Nephron progenitor cell (in vitro differentiated cells): Measurements from ENCODE around the gene GATA6.

Experiments
- DNase-seq: peaks from one replicate; pipeline ENCODE4 v3.0.0; 2021
- H3K27ac Mint-ChIP-seq: 2 replicates; pipeline ENCODE4 v1.8.0; 2021; ENCODE audit warnings: mild to moderate bottlenecking, moderate library complexity, mixed read lengths
- H3K27me3 Mint-ChIP-seq: 2 replicates; pipeline ENCODE4 v1.8.0; 2021; ENCODE audit warnings: mild to moderate bottlenecking, low read depth, mixed read lengths; ENCODE audit not compliant: poor library complexity
- H3K36me3 Mint-ChIP-seq: 2 replicates; pipeline ENCODE4 v1.8.0; 2021; ENCODE audit warnings: low read depth, mixed read lengths
- H3K4me1 Mint-ChIP-seq: 2 replicates; pipeline ENCODE4 v1.8.0; 2021; ENCODE audit warnings: mixed read lengths
- H3K4me3 Mint-ChIP-seq: 2 replicates; pipeline ENCODE4 v1.8.0; 2021; ENCODE audit warnings: mild to moderate bottlenecking, moderate library complexity, mixed read lengths
- H3K9me3 Mint-ChIP-seq: 2 replicates; pipeline ENCODE4 v1.8.0; 2021; ENCODE audit warnings: mild to moderate bottlenecking, moderate library complexity, mixed read lengths
- CTCF ChIP-seq: fragments of 200-600 bp; sonication (generic); IDR thresholded peaks from 2 replicates; pipeline ENCODE4 v1.5.0; 2021; ENCODE audit warnings: antibody characterized with exemption

The GATA6 gene

DNA sequence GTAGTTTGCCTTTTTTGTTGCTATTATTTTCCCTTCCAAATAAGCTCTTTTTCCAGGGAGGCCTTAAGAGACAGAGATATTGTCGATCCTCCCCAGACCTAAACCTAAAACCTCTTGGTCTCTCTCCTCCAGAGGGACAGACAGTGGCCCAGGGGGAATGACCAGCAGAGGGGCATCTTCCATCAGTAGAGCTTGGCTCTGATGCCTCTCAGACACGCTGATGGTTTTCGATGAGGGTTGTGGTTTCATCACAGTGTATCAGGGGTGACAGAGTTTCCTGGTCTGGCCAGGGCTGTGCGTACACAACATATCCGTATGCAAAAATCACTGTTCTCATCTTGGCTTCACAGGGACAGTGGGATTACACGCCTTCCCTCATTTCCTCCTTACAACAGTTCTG lies 68.6 kb downstream of the GATA6 start:
- Mint-ChIP-seq H3K9me3 (no peaks in the 10 kb centered on the region), H3K36me3 (no peaks in the 10 kb centered on the region), H3K4me1 (peaks cover 26% of the 10 kb centered on the region), H3K27me3 (peaks cover 18% of the 10 kb centered on the region), H3K27ac (no peak overlapping the region), H3K4me3 (no peak overlapping the region)
- TF ChIP-seq CTCF, result no peak
- DNase-seq, result no peak

GRCh38 chr18:22238681-22239080 lies 69.3 kb downstream of the GATA6 start:
- Mint-ChIP-seq H3K27me3 (peaks cover 15% of the 10 kb centered on the region), H3K4me3 (no peak overlapping the region), H3K27ac (no peak overlapping the region), H3K4me1 (peaks cover 32% of the 10 kb centered on the region), H3K36me3 (no peaks in the 10 kb centered on the region), H3K9me3 (no peaks in the 10 kb centered on the region)
- no peak for TF ChIP-seq CTCF
- DNase-seq, result no peak

DNA sequence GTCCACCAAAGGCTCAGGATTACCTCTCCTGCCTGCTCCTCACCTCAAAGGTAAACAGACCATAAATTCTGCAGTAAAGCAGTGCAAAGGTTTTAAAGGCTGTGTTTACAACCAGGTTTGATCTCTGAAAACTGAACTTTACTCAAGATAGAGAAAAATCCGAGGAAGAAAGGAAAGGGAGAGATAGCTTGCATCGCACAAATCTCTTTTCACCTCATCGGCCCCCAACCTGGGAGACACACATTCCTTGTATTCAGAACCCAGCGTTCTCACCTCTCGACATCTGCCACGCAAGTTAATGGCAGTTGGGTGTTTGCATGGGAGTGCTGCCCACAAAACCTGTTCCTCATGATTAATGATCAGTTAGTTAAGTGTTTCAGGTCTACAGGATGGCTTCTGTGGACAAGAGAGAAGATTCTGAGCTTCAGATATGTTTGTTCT lies 72.6 kb downstream of the GATA6 start:
- Mint-ChIP-seq H3K27me3 (peaks cover 15% of the 10 kb centered on the region), H3K9me3 (no peaks in the 10 kb centered on the region), H3K36me3 (no peaks in the 10 kb centered on the region), H3K4me1 (peaks cover 37% of the 10 kb centered on the region), H3K4me3 (no peak overlapping the region), H3K27ac (no peak overlapping the region)
- TF ChIP-seq CTCF, result no peak
- DNase-seq, result no peak

- H3K27me3 Mint-ChIP-seq, result peaks cover 16% of the 10 kb centered on the region
- H3K27ac Mint-ChIP-seq, result peak overlapping the region; percentile 51
- H3K9me3 Mint-ChIP-seq, result no peaks in the 10 kb centered on the region
- H3K36me3 Mint-ChIP-seq, result no peaks in the 10 kb centered on the region
- H3K4me1 Mint-ChIP-seq, result peaks cover 37% of the 10 kb centered on the region
- DNase-seq, result no peak
- no peak for TF ChIP-seq CTCF
- no peak overlapping the region for H3K4me3 Mint-ChIP-seq
These were observed 74.1 kb downstream of the GATA6 start for GRCh38 chr18:22243513-22243912.

DNA sequence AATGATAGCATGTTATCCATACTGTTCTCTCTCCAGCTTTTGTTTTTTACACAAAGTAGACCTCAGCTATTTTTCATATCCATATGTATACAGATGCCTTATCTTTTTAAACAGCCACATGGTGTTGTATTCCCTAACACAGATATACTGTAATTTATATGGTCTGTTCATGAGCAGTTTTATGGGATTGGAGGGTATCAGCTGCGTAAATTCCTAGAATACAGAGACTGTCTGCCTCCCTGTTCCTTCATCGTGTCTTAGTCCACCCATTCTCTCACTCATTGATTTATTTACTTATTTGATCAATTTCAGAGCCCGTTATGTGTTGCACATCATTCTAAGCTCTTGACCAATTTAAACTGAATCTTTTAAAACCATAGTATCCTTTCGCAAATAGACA lies 80.6 kb downstream of the GATA6 start:
- Mint-ChIP-seq H3K36me3 (no peaks in the 10 kb centered on the region), H3K4me1 (peaks cover 38% of the 10 kb centered on the region), H3K9me3 (no peaks in the 10 kb centered on the region), H3K27me3 (peaks cover 27% of the 10 kb centered on the region), H3K27ac (no peak overlapping the region), H3K4me3 (no peak overlapping the region)
- TF ChIP-seq CTCF, result no peak
- no peak for DNase-seq

- H3K4me1 Mint-ChIP-seq, result peaks cover 41% of the 10 kb centered on the region
- no peak for DNase-seq
- no peaks in the 10 kb centered on the region for H3K9me3 Mint-ChIP-seq
- peaks cover 31% of the 10 kb centered on the region for H3K27me3 Mint-ChIP-seq
- H3K27ac Mint-ChIP-seq, result peak overlapping the region; percentile 47
- no peaks in the 10 kb centered on the region for H3K36me3 Mint-ChIP-seq
- H3K4me3 Mint-ChIP-seq, result no peak overlapping the region
- no peak for TF ChIP-seq CTCF
These were observed 81.2 kb downstream of the GATA6 start for GRCh38 chr18:22250591-22250996.
